Measurements from ENCODE around the gene PIK3CD. TPM values are rescaled to one million over a fixed set of nuclear protein-coding genes. Genes with fewer than 3 reads are reported as not detected.

Gene PIK3CD
- total RNA-seq, 1 experiment from 2014 or later, result 23.1 TPM

GRCh38 chr1:9703165-9703509 is 51.6 kb downstream of the PIK3CD start:
- Mint-ChIP-seq H3K4me3 (no peak overlapping the region), H3K9me3 (peaks cover 7% of the 10 kb centered on the region), H3K36me3 (peaks cover 5% of the 10 kb centered on the region; the same call in 1 of the 2 replicates), H3K4me1 (peaks cover 10% of the 10 kb centered on the region), H3K27me3 (ENCODE audit: low read depth) (no peaks in the 10 kb centered on the region), H3K27ac (no peak overlapping the region)
- ATAC-seq, result peak; percentile 30; the same call in 1 of the 2 replicates
- ChIA-PET CTCF (interaction anchor here (0.6 to 4.5 kb wide), 7 partner anchors 11 to 1095 kb away, joined by 3 to 39 read pairs (median 4); no protein-coding TSS in a partner anchor), POLR2A (no interaction called here)
- TF ChIP-seq NFYB (CRISPR knock-in tag; conservative IDR thresholded peaks at IDR 0.05; ENCODE audit: low read depth) (peak; percentile 35; the same call in 1 of the 2 replicates), OVOL2 (CRISPR knock-in tag; IDR thresholded peaks at IDR 0.05; ENCODE audit: borderline replicate concordance) (no peak), AFF4 (CRISPR knock-in tag; IDR thresholded peaks at IDR 0.05; ENCODE audit: borderline replicate concordance) (no peak), ZNF317 (CRISPR knock-in tag; IDR thresholded peaks at IDR 0.05; ENCODE audit: borderline replicate concordance, low read depth) (no peak), TCF7 (CRISPR knock-in tag; IDR thresholded peaks at IDR 0.05; ENCODE audit: low read depth) (no peak)
- DNase-seq (ENCODE audit: low spot score), result no peak

GRCh38 chr1:9703681-9704080 is 52.1 kb downstream of the PIK3CD start:
- Mint-ChIP-seq H3K36me3 (peaks cover 5% of the 10 kb centered on the region; the same call in 1 of the 2 replicates), H3K4me3 (no peak overlapping the region), H3K4me1 (peaks cover 10% of the 10 kb centered on the region), H3K9me3 (peaks cover 7% of the 10 kb centered on the region), H3K27ac (no peak overlapping the region), H3K27me3 (ENCODE audit: low read depth) (no peaks in the 10 kb centered on the region)
- ChIA-PET POLR2A (no interaction called here), CTCF (interaction anchor here (0.8 to 4.5 kb wide), 5 partner anchors 11 to 1095 kb away, joined by 3 to 39 read pairs (median 6); no protein-coding TSS in a partner anchor)
- no peak for ATAC-seq
- TF ChIP-seq, protein P1, sequence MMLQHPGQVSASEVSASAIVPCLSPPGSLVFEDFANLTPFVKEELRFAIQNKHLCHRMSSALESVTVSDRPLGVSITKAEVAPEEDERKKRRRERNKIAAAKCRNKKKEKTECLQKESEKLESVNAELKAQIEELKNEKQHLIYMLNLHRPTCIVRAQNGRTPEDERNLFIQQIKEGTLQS (CRISPR knock-in tag; conservative IDR thresholded peaks at IDR 0.05), result no peak
- TF ChIP-seq IRF2 (CRISPR knock-in tag; IDR thresholded peaks at IDR 0.05; ENCODE audit: borderline replicate concordance, low read depth) (no peak), ZNF425 (CRISPR knock-in tag; conservative IDR thresholded peaks at IDR 0.05) (no peak), SMAD3 (CRISPR knock-in tag; IDR thresholded peaks at IDR 0.05; ENCODE audit: borderline replicate concordance) (no peak), NFYB (CRISPR knock-in tag; conservative IDR thresholded peaks at IDR 0.05; ENCODE audit: low read depth) (no peak)
- no peak for DNase-seq (ENCODE audit: low spot score)

GRCh38 chr1:9705337-9706093 is 54.0 kb downstream of the PIK3CD start:
- Mint-ChIP-seq H3K27me3 (ENCODE audit: low read depth) (no peaks in the 10 kb centered on the region), H3K4me3 (no peak overlapping the region), H3K27ac (no peak overlapping the region), H3K9me3 (peaks cover 7% of the 10 kb centered on the region), H3K36me3 (peaks cover 11% of the 10 kb centered on the region), H3K4me1 (peaks cover 6% of the 10 kb centered on the region)
- ChIA-PET POLR2A (no interaction called here), CTCF (interaction anchor here (0.7 to 4.5 kb wide), 6 partner anchors 8 to 1515 kb away, joined by 3 to 39 read pairs (median 4); no protein-coding TSS in a partner anchor)
- no peak for ATAC-seq
- DNase-seq (ENCODE audit: low spot score), result no peak
- no peak for TF ChIP-seq USF2 (CRISPR knock-in tag; IDR thresholded peaks at IDR 0.05)
- TF ChIP-seq MXD4 (CRISPR knock-in tag; IDR thresholded peaks at IDR 0.05; ENCODE audit: borderline replicate concordance), result no peak
- no peak for TF ChIP-seq ZNF396 (CRISPR knock-in tag; IDR thresholded peaks at IDR 0.05; ENCODE audit: borderline replicate concordance)
- no peak for TF ChIP-seq AR (CRISPR knock-in tag; IDR thresholded peaks at IDR 0.05)
- no peak for TF ChIP-seq ESRRA (CRISPR knock-in tag; IDR thresholded peaks at IDR 0.05; ENCODE audit: borderline replicate concordance)
- no peak for TF ChIP-seq NR3C1 (CRISPR knock-in tag; conservative IDR thresholded peaks at IDR 0.05; ENCODE audit: low read depth)
- TF ChIP-seq, protein P2, sequence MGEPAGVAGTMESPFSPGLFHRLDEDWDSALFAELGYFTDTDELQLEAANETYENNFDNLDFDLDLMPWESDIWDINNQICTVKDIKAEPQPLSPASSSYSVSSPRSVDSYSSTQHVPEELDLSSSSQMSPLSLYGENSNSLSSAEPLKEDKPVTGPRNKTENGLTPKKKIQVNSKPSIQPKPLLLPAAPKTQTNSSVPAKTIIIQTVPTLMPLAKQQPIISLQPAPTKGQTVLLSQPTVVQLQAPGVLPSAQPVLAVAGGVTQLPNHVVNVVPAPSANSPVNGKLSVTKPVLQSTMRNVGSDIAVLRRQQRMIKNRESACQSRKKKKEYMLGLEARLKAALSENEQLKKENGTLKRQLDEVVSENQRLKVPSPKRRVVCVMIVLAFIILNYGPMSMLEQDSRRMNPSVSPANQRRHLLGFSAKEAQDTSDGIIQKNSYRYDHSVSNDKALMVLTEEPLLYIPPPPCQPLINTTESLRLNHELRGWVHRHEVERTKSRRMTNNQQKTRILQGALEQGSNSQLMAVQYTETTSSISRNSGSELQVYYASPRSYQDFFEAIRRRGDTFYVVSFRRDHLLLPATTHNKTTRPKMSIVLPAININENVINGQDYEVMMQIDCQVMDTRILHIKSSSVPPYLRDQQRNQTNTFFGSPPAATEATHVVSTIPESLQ (CRISPR knock-in tag; IDR thresholded peaks at IDR 0.05), result no peak
- no peak for TF ChIP-seq NFYB (CRISPR knock-in tag; conservative IDR thresholded peaks at IDR 0.05; ENCODE audit: low read depth)
